Measurements from ENCODE around the gene CLTA. TPM values are rescaled to one million over a fixed set of nuclear protein-coding genes. Genes with fewer than 3 reads are reported as not detected.
A peak's percentile ranks its signal among the peaks of the same experiment; 100 is the strongest.

CLTA gene
- polyA plus RNA-seq, 2 of the 4 experiments (the other 2 are of a cell fraction), result 291 to 312 TPM

- TF ChIP-seq CHD4 (IDR thresholded peaks at IDR 0.05; ENCODE audit: borderline replicate concordance) (no peak), EHMT2 (IDR thresholded peaks at IDR 0.05; ENCODE audit: low read depth) (no peak), NPAS2 (CRISPR knock-in tag; IDR thresholded peaks at IDR 0.05; ENCODE audit: borderline replicate concordance) (no peak), ATOH8 (CRISPR knock-in tag; IDR thresholded peaks at IDR 0.05; ENCODE audit: low read depth) (no peak), ZNF302 (CRISPR knock-in tag; IDR thresholded peaks at IDR 0.05) (no peak), POLR2A (IDR thresholded peaks at IDR 0.05; ENCODE audit: low read length) (peak; percentile 93), TP53 (CRISPR knock-in tag; IDR thresholded peaks at IDR 0.05) (peak; percentile 56; the same call in 1 of the 2 replicates), TFCP2L1 (CRISPR knock-in tag; IDR thresholded peaks at IDR 0.05) (0 out of 2 replicates have a peak, but pooled peaks have one; percentile 66), ZC3H11A (IDR thresholded peaks at IDR 0.05) (no peak), HEYL (CRISPR knock-in tag; IDR thresholded peaks at IDR 0.05) (no peak), HOXB5 (CRISPR knock-in tag; IDR thresholded peaks at IDR 0.05) (no peak), RARB (CRISPR knock-in tag; IDR thresholded peaks at IDR 0.05) (no peak), ZFP36 (IDR thresholded peaks at IDR 0.05; ENCODE audit: borderline replicate concordance, partially characterized antibody) (no peak), KDM5A (IDR thresholded peaks at IDR 0.05) (no peak), RNF2 (IDR thresholded peaks at IDR 0.05; ENCODE audit: borderline replicate concordance, low read depth) (no peak), HOXA7 (CRISPR knock-in tag; IDR thresholded peaks at IDR 0.05) (peak; percentile 54; the same call in 1 of the 2 replicates), BCL3 (IDR thresholded peaks at IDR 0.05) (peak; percentile 87), HMGXB4 (CRISPR knock-in tag; IDR thresholded peaks at IDR 0.05; ENCODE audit: borderline replicate concordance) (peak; percentile 67; the same call in 1 of the 2 replicates), SREBF2 (IDR thresholded peaks at IDR 0.05) (no peak), MAFK (IDR thresholded peaks at IDR 0.05; ENCODE audit: partially characterized antibody) (no peak), FOSL2 (IDR thresholded peaks at IDR 0.05) (no peak), FOSL2 (CRISPR knock-in tag; IDR thresholded peaks at IDR 0.05) (no peak), MAZ (IDR thresholded peaks at IDR 0.05; ENCODE audit: borderline replicate concordance, low read depth, low read length) (0 out of 2 replicates have a peak, but pooled peaks have one; percentile 39), FOSB (CRISPR knock-in tag; IDR thresholded peaks at IDR 0.05) (no peak), SMC3 (IDR thresholded peaks at IDR 0.05) (no peak)
- TF ChIP-seq, protein P1, sequence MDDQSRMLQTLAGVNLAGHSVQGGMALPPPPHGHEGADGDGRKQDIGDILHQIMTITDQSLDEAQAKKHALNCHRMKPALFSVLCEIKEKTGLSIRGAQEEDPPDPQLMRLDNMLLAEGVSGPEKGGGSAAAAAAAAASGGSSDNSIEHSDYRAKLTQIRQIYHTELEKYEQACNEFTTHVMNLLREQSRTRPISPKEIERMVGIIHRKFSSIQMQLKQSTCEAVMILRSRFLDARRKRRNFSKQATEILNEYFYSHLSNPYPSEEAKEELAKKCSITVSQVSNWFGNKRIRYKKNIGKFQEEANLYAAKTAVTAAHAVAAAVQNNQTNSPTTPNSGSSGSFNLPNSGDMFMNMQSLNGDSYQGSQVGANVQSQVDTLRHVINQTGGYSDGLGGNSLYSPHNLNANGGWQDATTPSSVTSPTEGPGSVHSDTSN (IDR thresholded peaks at IDR 0.05), result no peak
These were observed at the start of gene CLTA (continued) for GRCh38 chr9:36190388-36191289.

Measured in A549 (cell line).